Hepatic stellate cell (primary cell): ENCODE measurements around the gene USP26.
"Not testable (repeated sequence)": the region's sequence is repeated elsewhere in the genome, so short reads cannot be mapped to it uniquely, and the experiment has no call there.

Experiments used
- DNase-seq: peaks from one replicate; pipeline ENCODE4 v3.0.0; 2011; ENCODE audit warnings: low spot score

The USP26 gene

GRCh38 chrX:133097031-133097430 is at the start of gene USP26:
Gene USP26, minus strand, starts transcription at chrX:133097109. Its CDS starts 68,889 bp downstream, at chrX:133028220.
- no peak for DNase-seq

- no peak for DNase-seq
Measured at GRCh38 chrX:133134282-133134681, 37.4 kb upstream of the USP26 start.

- DNase-seq = no peak
Measured at GRCh38 chrX:133120406-133120805, 23.5 kb upstream of the USP26 start.

- no peak for DNase-seq
Measured at GRCh38 chrX:133094098-133094731, 2.7 kb downstream of the USP26 start.

GRCh38 chrX:133090236-133090809 is 6.6 kb downstream of the USP26 start:
- DNase-seq = no peak

- no peak for DNase-seq
Measured at GRCh38 chrX:133089411-133089810, 7.5 kb downstream of the USP26 start.

GRCh38 chrX:133085785-133086184 is 11.1 kb downstream of the USP26 start:
- no peak for DNase-seq

GRCh38 chrX:133085056-133085455 is 11.9 kb downstream of the USP26 start:
- DNase-seq = not testable (repeated sequence)

- no peak for DNase-seq
Measured at GRCh38 chrX:133083899-133084298, 13.0 kb downstream of the USP26 start.

- DNase-seq = no peak
Measured at GRCh38 chrX:133081990-133082389, 14.9 kb downstream of the USP26 start.

GRCh38 chrX:133077856-133078255 is 19.1 kb downstream of the USP26 start:
- not testable (repeated sequence) for DNase-seq

GRCh38 chrX:133072566-133072965 is 24.3 kb downstream of the USP26 start:
- DNase-seq = no peak

GRCh38 chrX:133068461-133068860 is 28.4 kb downstream of the USP26 start:
- no peak for DNase-seq

GRCh38 chrX:133056341-133056740 is 40.6 kb downstream of the USP26 start:
- DNase-seq = no peak

- DNase-seq = no peak
Measured at GRCh38 chrX:133054761-133055405, 42.0 kb downstream of the USP26 start.

GRCh38 chrX:133053861-133054598 is 42.9 kb downstream of the USP26 start:
- DNase-seq = no peak

GRCh38 chrX:133048751-133049150 is 48.2 kb downstream of the USP26 start:
- no peak for DNase-seq

- no peak for DNase-seq
Measured at GRCh38 chrX:133046601-133047000, 50.3 kb downstream of the USP26 start.

GRCh38 chrX:133045986-133046385 is 50.9 kb downstream of the USP26 start:
- DNase-seq = no peak

GRCh38 chrX:133044145-133044786 is 52.6 kb downstream of the USP26 start:
- DNase-seq = not testable (repeated sequence)

- DNase-seq = no peak
Measured at GRCh38 chrX:133042260-133042659, 54.6 kb downstream of the USP26 start.

- DNase-seq = no peak
Measured at GRCh38 chrX:133033010-133033409, 63.9 kb downstream of the USP26 start.
